A172 (cell line): Measurements from ENCODE around the gene NAXE. TPM values are rescaled to one million over a fixed set of nuclear protein-coding genes. Genes with fewer than 3 reads are reported as not detected.
"Not testable (repeated sequence)": the region's sequence is repeated elsewhere in the genome, so short reads cannot be mapped to it uniquely, and the experiment has no call there.

Experiments used
- DNase-seq: peaks from one replicate; pipeline ENCODE4 v3.0.0-alpha.2; 2015; ENCODE audit warnings: low spot score
- total RNA-seq: library from RNA; depleted of rRNA; stranded (reverse); fragments of >200 nt; shearing (Covaris generic); gene quantifications from 2 replicates; pipeline ENCODE4 v1.2.3, GENCODE V29; 2014

Gene NAXE
- total RNA-seq, 1 experiment from 2014 or later: 174 TPM

- no peak for DNase-seq
Measured at GRCh38 chr1:156622581-156623297, 31.2 kb downstream of the NAXE start.

GRCh38 chr1:156623946-156624813, 32.6 kb downstream of the NAXE start:
- DNase-seq: no peak

GRCh38 chr1:156624814-156625435, 33.3 kb downstream of the NAXE start:
- DNase-seq: no peak

DNA sequence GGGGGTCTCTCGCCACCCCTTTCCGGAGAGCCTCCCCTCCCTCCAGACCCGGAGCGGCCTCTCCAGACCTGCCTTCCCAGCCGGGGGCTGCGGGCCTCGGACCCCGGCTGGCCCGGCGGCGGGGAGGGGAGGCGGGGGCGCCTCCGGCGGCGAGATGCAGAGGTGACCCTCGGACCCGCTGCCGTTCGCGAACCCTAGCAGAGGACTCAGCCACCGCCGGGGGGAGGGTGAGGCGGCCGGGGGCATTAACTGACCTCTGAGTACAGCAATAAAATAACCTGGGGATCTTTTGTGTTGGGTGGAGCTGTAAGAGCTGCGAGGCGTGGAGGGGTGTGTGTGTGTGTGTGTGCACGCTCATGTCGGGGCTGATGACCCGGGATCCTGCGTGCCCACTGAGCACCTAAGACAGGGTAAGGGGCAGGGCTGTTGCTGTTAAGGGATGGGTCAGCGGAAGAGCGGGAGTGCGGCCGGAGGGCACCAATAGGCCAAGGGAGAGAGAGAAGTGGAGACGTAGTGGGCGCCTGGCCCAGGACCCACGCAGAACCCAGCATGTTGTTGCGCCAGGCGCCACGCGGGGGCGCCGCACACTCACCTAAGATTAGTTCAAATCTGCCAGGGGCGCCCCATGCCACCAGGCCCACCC, 34.0 kb downstream of the NAXE start:
- DNase-seq: no peak

DNA sequence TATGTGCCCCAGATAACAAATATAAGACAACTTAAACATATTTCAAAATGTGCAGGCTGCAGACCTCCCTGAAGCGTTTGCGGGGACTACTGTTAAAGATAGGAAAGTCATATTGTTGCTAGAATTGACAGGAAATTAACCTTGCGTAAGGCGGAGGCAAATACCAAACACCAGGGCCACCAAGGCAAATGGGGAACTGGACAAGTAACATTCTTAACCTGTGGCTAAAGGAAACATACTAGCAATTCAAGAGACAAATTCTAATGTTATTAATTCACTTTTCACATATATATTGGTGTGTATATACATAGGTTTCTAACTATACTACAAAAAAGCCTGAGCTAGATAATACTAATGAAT, 34.5 kb downstream of the NAXE start:
- DNase-seq: no peak

DNA sequence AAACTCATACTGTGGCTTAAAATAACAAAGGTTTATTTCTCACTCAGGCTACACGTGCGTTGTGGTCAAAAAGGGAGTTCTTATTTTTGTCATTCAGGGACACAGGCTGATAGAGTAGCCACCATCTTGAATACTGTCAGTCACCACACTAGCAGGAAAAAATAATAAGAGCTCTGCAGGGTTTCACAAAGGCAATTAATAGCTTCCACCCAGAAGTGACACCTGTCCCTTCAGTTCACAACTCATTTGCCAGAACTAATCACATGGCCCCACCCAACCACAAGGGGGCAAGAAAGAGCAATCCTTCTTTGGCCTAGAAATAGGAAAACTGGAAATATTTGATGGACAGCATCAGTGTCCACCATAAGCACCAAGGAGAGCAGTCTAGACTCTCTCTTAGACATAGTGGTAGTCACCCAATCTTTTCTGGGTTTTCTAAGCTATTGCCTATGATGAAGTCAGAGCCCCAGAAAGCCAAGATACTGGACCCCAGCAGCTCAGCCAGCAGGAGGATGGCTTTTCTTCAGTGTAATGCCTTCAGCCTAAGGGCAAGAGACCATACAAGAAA, 35.8 kb downstream of the NAXE start:
- DNase-seq: peak; percentile 80

DNA sequence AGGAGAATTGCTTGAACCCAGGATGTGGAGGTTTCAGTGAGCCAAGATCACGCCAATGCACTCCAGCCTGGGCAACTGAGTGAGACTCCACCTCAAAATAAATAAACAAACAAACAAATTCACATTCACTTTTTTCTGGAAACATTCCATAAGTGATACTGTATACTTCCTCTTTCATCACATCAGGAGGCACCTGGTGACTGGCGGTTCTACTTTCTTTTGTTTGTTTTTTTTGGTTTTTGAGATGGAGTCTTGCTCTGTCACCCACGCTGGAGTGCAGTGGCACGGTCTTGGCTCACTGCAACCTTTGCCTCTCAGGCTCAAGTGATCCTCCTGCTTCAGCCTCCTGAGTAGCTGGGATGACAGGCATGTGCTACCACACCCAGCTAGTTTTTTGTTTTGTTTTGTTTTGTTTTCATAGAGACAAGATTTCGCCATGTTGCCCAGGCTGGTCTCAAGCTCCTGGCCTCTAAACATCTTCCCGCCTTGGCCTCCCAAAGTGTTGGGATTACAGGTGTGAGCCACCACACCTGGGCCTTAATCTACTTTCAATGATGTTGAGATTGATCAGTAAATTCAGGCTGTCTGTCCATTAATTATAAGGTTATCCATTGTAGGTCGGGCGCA, 38.4 kb downstream of the NAXE start:
- DNase-seq: no peak

DNA sequence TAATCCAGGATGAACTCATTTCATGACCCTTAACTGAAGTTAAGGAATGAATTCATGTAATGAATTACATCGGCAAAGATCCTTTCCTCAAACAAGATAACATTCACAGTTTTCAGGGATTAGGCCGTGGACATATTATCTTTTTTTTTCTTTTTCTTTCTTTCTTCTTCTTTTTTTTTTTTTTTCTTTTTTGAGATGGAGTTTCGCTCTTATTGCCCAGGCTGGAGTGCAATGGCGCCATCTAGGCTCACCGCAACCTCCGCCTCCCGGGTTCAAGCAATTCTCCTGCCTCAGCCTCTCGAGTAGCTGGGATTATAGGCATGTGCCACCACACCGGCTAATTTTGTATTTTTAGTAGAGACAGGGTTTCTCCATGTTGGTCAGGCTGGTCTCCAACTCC, 39.6 kb downstream of the NAXE start:
- DNase-seq: not testable (repeated sequence)

- no peak for DNase-seq
Measured at GRCh38 chr1:156632355-156632754, 40.8 kb downstream of the NAXE start.

GRCh38 chr1:156638189-156638985, 46.8 kb downstream of the NAXE start:
- DNase-seq: no peak

GRCh38 chr1:156639601-156640101, 48.1 kb downstream of the NAXE start:
- DNase-seq: peak; percentile 91

GRCh38 chr1:156640842-156641706, 49.5 kb downstream of the NAXE start:
- DNase-seq: no peak

DNA sequence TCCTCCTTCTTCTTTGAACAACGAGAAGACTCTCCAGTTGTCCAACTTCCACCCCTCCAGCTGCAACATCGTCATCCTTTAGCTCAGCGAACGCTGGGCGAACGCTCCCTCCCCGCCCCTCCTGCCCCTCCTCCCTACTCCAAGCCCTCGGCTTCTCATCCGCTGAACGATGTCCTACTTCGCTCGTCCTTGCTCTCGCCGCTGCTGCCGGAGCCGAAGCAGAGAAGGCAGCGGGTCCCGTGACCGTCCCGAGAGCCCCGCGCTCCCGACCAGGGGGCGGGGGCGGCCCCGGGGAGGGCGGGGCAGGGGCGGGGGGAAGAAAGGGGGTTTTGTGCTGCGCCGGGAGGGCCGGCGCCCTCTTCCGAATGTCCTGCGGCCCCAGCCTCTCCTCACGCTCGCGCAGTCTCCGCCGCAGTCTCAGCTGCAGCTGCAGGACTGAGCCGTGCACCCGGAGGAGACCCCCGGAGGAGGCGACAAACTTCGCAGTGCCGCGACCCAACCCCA, 50.2 kb downstream of the NAXE start, which contains the start of gene BCAN:
Gene BCAN, plus strand, starts transcription at position 357 of the 504 bp plus-strand sequence. CDS start 3,938 bp downstream, outside the sequence.
- no peak for DNase-seq

DNA sequence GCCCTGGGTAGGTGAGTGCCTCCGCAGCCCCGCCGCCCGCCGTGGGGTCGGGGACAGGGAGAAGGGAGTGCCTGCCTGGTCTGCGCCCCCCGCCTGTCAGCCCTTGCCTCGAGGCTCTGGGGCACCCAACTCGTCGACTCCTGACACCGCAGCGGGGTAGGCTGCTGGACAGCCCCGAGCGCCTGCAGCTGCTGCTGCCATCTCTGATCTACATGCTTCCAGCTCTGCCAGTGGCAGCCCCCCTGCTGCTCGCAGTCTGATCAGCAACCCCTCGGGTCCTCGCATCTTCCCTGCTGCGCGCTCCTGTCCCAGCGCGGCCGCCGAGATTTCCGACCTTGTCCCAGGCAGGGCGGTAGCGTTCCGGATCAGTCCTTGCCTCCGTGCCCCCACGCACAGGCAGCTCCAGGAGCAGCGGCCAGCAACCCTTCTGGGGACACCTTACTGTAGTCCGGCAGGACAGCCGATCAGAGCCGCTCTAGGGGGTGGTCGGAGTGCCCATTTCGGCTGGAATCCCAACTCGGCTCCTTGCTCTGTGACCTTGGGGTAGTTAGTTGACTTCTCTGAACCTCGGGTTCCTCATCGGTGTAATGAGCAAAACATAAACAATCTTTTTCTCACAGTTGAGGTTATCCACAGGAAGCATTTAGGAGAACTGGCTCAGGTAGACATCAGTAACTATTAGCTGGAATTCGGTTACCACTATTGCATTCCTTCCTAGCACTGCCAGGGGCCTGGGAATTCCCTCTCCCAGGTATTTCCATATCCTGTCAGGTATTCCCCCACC, 50.9 kb downstream of the NAXE start:
- DNase-seq: no peak

- no peak for DNase-seq
Measured at GRCh38 chr1:156643049-156643777, 51.6 kb downstream of the NAXE start.

DNA sequence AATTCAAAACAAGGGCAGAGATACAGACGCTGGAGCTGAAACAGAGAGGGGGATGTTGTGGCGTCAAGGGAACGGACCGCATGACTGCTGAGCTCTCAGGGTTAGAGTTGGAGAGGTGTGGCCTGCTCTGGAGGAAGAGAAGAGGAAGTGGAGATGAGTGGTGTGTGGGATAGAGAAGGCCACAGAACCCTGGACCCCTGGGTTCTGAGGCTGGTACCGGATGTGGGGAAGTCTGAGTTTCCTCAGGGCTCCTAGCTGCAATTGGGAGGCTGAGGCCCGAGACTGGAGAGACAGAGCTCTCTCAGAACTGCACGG, 52.2 kb downstream of the NAXE start:
- no peak for DNase-seq
